Keratinocyte (primary cell): ENCODE measurements around the gene CD44. TPM values are rescaled to one million over a fixed set of nuclear protein-coding genes. Genes with fewer than 3 reads are reported as not detected.

ENCODE experiments used
- DNase-seq: peaks from one replicate; pipeline ENCODE4 v3.0.0-alpha.2; 2011; ENCODE audit warnings: low read depth, missing footprints, low spot score
- FAIRE-seq: peaks from 2 replicates; lab custom pipeline; 2011; peaks lifted over from hg19 to GRCh38; lab: Jason Lieb, UNC
- H2AFZ ChIP-seq: 2 replicates; pipeline ENCODE4 v1.6.0; 2012; ENCODE audit warnings: low read length, control low read depth, inconsistent platforms; ENCODE audit not compliant: control insufficient read depth
- H3K27ac ChIP-seq: 2 replicates; pipeline ENCODE4 v1.5.1; 2011; ENCODE audit warnings: low read length; ENCODE audit not compliant: control insufficient read depth, insufficient read depth
- H3K27me3 ChIP-seq: 3 replicates; pipeline ENCODE4 v1.6.0; 2011; ENCODE audit warnings: low read length; ENCODE audit not compliant: control insufficient read depth, insufficient read depth; ENCODE audit errors: extremely low read depth
- H3K36me3 ChIP-seq, 2 experiments: 2 replicates in 1 of 2; 3 replicates in 1 of 2; pipeline ENCODE4 v1.5.1; 2011; ENCODE audit warnings: low read length in 2 of 2, mild to moderate bottlenecking in 1 of 2; ENCODE audit not compliant: control insufficient read depth in 2 of 2, insufficient read depth in 2 of 2; ENCODE audit errors: extremely low read depth in 1 of 2
- H3K4me1 ChIP-seq: 3 replicates; pipeline ENCODE4 v1.5.1; 2011; ENCODE audit warnings: low read length; ENCODE audit not compliant: control insufficient read depth, insufficient read depth; ENCODE audit errors: extremely low read depth
- H3K4me2 ChIP-seq: 3 replicates; pipeline ENCODE4 v1.6.0; 2011; ENCODE audit warnings: low read depth, low read length; ENCODE audit not compliant: control insufficient read depth, insufficient read depth; ENCODE audit errors: extremely low read depth
- H3K4me3 ChIP-seq, 3 experiments: fragments of 200-600 bp in 1 of 3; sonication (generic) in 1 of 3; 2 replicates in 2 of 3; 3 replicates in 1 of 3; pipeline ENCODE4 v1.5.1; 2011 to 2016; ENCODE audit warnings: low read length in 3 of 3, mild to moderate bottlenecking in 3 of 3, control low read depth in 2 of 3, inconsistent platforms in 1 of 3, low read depth in 1 of 3, mixed read lengths in 1 of 3, mixed run types in 1 of 3, moderate library complexity in 1 of 3; ENCODE audit not compliant: control insufficient read depth in 2 of 3, insufficient read depth in 2 of 3; ENCODE audit errors: extremely low read depth in 1 of 3
- H3K79me2 ChIP-seq: 2 replicates; pipeline ENCODE4 v1.6.0; 2012; ENCODE audit warnings: low read length; ENCODE audit not compliant: control insufficient read depth, insufficient read depth
- H3K9ac ChIP-seq: 3 replicates; pipeline ENCODE4 v1.6.0; 2011; ENCODE audit warnings: low read length; ENCODE audit not compliant: control insufficient read depth, insufficient read depth; ENCODE audit errors: extremely low read depth
- H3K9me1 ChIP-seq: 3 replicates; pipeline ENCODE4 v1.6.0; 2011; ENCODE audit warnings: low read length; ENCODE audit not compliant: control insufficient read depth, insufficient read depth; ENCODE audit errors: extremely low read depth
- H3K9me3 ChIP-seq: 2 replicates; pipeline ENCODE4 v1.5.1; 2012; ENCODE audit warnings: low read depth, low read length; ENCODE audit not compliant: control insufficient read depth
- H4K20me1 ChIP-seq: 3 replicates; pipeline ENCODE4 v1.6.0; 2011; ENCODE audit warnings: low read length; ENCODE audit not compliant: control insufficient read depth, insufficient read depth; ENCODE audit errors: extremely low read depth
- CTCF ChIP-seq, 3 experiments: IDR thresholded peaks in 1 of 3; conservative IDR thresholded peaks in 1 of 3; optimal IDR thresholded peaks in 1 of 3; 2 replicates in 2 of 3; 3 replicates in 1 of 3; pipeline versions ENCODE3 to v1.5.1; 2011; ENCODE audit warnings: low read length in 3 of 3, mild to moderate bottlenecking in 3 of 3, moderate library complexity in 2 of 3, control low read depth in 1 of 3, inconsistent platforms in 1 of 3; ENCODE audit not compliant: insufficient read depth in 2 of 3; ENCODE audit errors: extremely low read depth in 1 of 3
- EZH2 ChIP-seq: IDR thresholded peaks from one replicate; pipeline ENCODE4 v1.6.1; 2012; ENCODE audit warnings: inconsistent platforms, mild to moderate bottlenecking, low read length, moderate library complexity
- dilution Hi-C: fragments of 300-500 bp; cut with MboI; formaldehyde crosslinking; loops from one replicate; pipeline ENCODE4 v1.7.0; 2020; ENCODE audit warnings: low sequenced_read_pairs; ENCODE audit not compliant: extremely low pct_ligation_motif_present
- polyA plus RNA-seq, 5 experiments: library from polyadenylated mRNA; depleted of rRNA in 3 of 5; stranded (reverse) in 3 of 5; stranded (forward) in 1 of 5; unstranded in 1 of 5; fragments of >200 nt; gene quantifications; 1 replicate in 1 of 5; 2 replicates in 3 of 5; 3 replicates in 1 of 5; pipeline versions ENCODE4 v1.2.1 to v1.2.3, GENCODE V29; 2011 to 2012; ENCODE audit warnings: missing spikeins in 2 of 5, low read depth in 1 of 5, low replicate concordance in 1 of 5

CD44 gene
- polyA plus RNA-seq, 1 donor (not counting 4 experiments of a cell fraction or from before 2014, with no cell fraction given), result 2,038 TPM

- no peak overlapping the region for H3K4me3 ChIP-seq
- no peaks in the 10 kb centered on the region for H3K27me3 ChIP-seq
- no peak overlapping the region for H3K4me2 ChIP-seq
- peaks cover 38 to 68% of the 10 kb centered on the region in 2 experiments for H3K36me3 ChIP-seq
- no peak overlapping the region for H2AFZ ChIP-seq
- no peak overlapping the region for H3K9ac ChIP-seq
- H3K9me3 ChIP-seq, result no peaks in the 10 kb centered on the region
- peak overlapping the region; percentile 20 for H3K27ac ChIP-seq
- FAIRE-seq (no peak), DNase-seq (no peak)
- TF ChIP-seq CTCF (optimal IDR thresholded peaks at IDR 0.05 in 1 of 3, IDR thresholded peaks at IDR 0.05 in 1 of 3, conservative IDR thresholded peaks at IDR 0.05 in 1 of 3; ENCODE audit: extremely low read depth in 1 of 3, insufficient read depth in 2 of 3, low read length in 3 of 3) (no peak), EZH2 (no peak)
- H3K9me1 ChIP-seq, result no peaks in the 10 kb centered on the region
- peaks cover 14% of the 10 kb centered on the region for H4K20me1 ChIP-seq
- H3K4me1 ChIP-seq, result peaks cover 23% of the 10 kb centered on the region
- H3K79me2 ChIP-seq, result peaks cover 85% of the 10 kb centered on the region
- dilution Hi-C loops, result no loop called here
Measured at GRCh38 chr11:35182317-35182939, 43.5 kb downstream of the CD44 start.

- peaks cover 13% of the 10 kb centered on the region for H3K4me1 ChIP-seq
- FAIRE-seq (no peak), DNase-seq (no peak)
- dilution Hi-C loops, result no loop called here
- no peak overlapping the region for H3K4me3 ChIP-seq
- peaks cover 12% of the 10 kb centered on the region for H4K20me1 ChIP-seq
- no peak overlapping the region for H3K9ac ChIP-seq
- no peak overlapping the region for H3K27ac ChIP-seq
- no peak for TF ChIP-seq EZH2
- TF ChIP-seq CTCF (optimal IDR thresholded peaks at IDR 0.05 in 1 of 3, IDR thresholded peaks at IDR 0.05 in 1 of 3, conservative IDR thresholded peaks at IDR 0.05 in 1 of 3; ENCODE audit: extremely low read depth in 1 of 3, insufficient read depth in 2 of 3, low read length in 3 of 3), result no peak
- H3K4me2 ChIP-seq, result no peak overlapping the region
- peaks cover 82% of the 10 kb centered on the region for H3K79me2 ChIP-seq
- no peak overlapping the region for H2AFZ ChIP-seq
- H3K27me3 ChIP-seq, result no peaks in the 10 kb centered on the region
- no peaks in the 10 kb centered on the region for H3K9me1 ChIP-seq
- no peaks in the 10 kb centered on the region for H3K9me3 ChIP-seq
- peaks cover 35 to 68% of the 10 kb centered on the region in 2 experiments for H3K36me3 ChIP-seq
Measured at GRCh38 chr11:35183326-35183925, 44.5 kb downstream of the CD44 start.
